B cell (primary cell): ENCODE results near the gene MYH11.

Source experiments
- CTCF ChIP-seq: fragments of 200-600 bp; IDR thresholded peaks from one replicate; pipeline ENCODE4 v1.8.0; 2022; ENCODE audit warnings: antibody characterized with exemption, mild to moderate bottlenecking
- EZH2 ChIP-seq: IDR thresholded peaks from 2 replicates; pipeline ENCODE4 v1.6.1; 2012; ENCODE audit warnings: borderline replicate concordance, low read depth, mild to moderate bottlenecking, moderate library complexity, low read length; ENCODE audit not compliant: insufficient read depth, poor library complexity, severe bottlenecking

- TF ChIP-seq CTCF (no peak), EZH2 (no peak)
Measured at GRCh38 chr16:15707332-15707731, 149.5 kb downstream of the MYH11 start.
